ENCODE measurements around the gene SYT7.
"Not testable (repeated sequence)": the region's sequence is repeated elsewhere in the genome, so short reads cannot be mapped to it uniquely, and the experiment has no call there.

The SYT7 gene

GRCh38 chr11:61491736-61492395 is 89.0 kb downstream of the SYT7 start:
- DNase-seq = no peak

GRCh38 chr11:61489833-61490721 is 90.8 kb downstream of the SYT7 start:
- no peak for DNase-seq

- no peak for DNase-seq
These were observed 92.1 kb downstream of the SYT7 start for GRCh38 chr11:61488651-61489291.

- DNase-seq = no peak
These were observed 93.4 kb downstream of the SYT7 start for GRCh38 chr11:61487342-61488025.

GRCh38 chr11:61486779-61487178 is 94.1 kb downstream of the SYT7 start:
- no peak for DNase-seq

- DNase-seq = no peak
These were observed 94.8 kb downstream of the SYT7 start for GRCh38 chr11:61486011-61486620.

- DNase-seq = no peak
These were observed 95.8 kb downstream of the SYT7 start for GRCh38 chr11:61485080-61485479.

- no peak for DNase-seq
These were observed 96.3 kb downstream of the SYT7 start for GRCh38 chr11:61484541-61484940.

GRCh38 chr11:61482513-61482912 is 98.4 kb downstream of the SYT7 start:
- DNase-seq = peak; percentile 26

GRCh38 chr11:61481806-61482205 is 99.1 kb downstream of the SYT7 start:
- no peak for DNase-seq

GRCh38 chr11:61480994-61481335 is 99.9 kb downstream of the SYT7 start:
- no peak for DNase-seq

GRCh38 chr11:61480261-61480993 is 100.4 kb downstream of the SYT7 start:
- DNase-seq = no peak

- DNase-seq = not testable (repeated sequence)
These were observed 101.4 kb downstream of the SYT7 start for GRCh38 chr11:61479360-61480058.

- DNase-seq = peak; percentile 50
These were observed 103.1 kb downstream of the SYT7 start for GRCh38 chr11:61477727-61478148.

GRCh38 chr11:61477126-61477525 is 103.8 kb downstream of the SYT7 start:
- no peak for DNase-seq

GRCh38 chr11:61476371-61476770 is 104.5 kb downstream of the SYT7 start:
- no peak for DNase-seq

GRCh38 chr11:61475433-61475832 is 105.4 kb downstream of the SYT7 start:
- no peak for DNase-seq

- no peak for DNase-seq
These were observed 106.7 kb downstream of the SYT7 start for GRCh38 chr11:61474013-61474643.

- no peak for DNase-seq
These were observed 107.4 kb downstream of the SYT7 start for GRCh38 chr11:61473370-61474012.

- DNase-seq = no peak
These were observed 108.0 kb downstream of the SYT7 start for GRCh38 chr11:61472868-61473267.
